ENCODE measurements around the gene PI4K2A. TPM values are rescaled to one million over a fixed set of nuclear protein-coding genes. Genes with fewer than 3 reads are reported as not detected.

The PI4K2A gene
- total and polyA plus RNA-seq, 2 of the 13 experiments (the other 11 are each of a cell fraction or from before 2014, with no cell fraction given): 10.9 to 14.3 TPM

DNA sequence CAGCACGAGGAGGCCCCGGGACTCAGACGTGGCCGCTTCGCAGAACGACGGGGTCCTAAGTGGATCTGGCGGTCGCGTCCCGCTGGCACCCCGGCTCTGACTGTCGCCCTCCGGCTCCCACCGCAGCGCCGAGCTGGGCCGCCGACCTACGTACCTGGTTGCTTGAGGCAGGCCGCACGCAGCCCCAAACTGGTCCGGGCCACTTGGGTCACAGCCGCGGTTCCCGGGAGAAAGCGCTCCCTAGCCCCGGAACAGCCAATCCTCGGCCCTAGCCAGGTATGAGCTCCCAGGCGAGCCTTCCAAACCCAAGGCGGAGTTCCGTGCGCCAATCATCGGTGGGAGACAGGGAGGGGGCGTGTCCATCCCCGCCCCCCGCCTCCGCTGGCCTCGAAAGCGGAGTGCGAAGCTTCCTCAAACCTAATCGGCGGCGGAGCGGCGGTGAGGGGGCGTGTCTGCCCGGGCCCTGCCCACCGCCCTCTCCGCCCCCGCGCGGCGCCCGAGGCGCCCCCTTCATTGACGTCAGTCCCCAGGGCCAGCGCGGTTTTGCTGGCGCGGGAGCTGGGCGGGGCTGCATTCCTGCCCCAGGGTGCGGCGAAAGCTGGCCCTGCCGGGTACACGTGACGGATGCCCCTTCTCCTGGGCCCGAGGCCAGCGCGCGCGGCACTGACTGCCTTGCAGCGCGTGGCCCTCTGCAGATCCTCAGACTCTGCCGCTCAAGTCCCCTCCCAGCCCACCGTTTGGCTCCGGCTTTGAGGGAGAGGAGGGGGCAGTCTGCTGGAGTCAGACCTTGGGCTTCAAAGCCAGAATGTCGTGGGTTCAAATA is 46.7 kb downstream of the PI4K2A start, which contains the start of gene AVPI1 (continued):
- TF ChIP-seq, protein P1, sequence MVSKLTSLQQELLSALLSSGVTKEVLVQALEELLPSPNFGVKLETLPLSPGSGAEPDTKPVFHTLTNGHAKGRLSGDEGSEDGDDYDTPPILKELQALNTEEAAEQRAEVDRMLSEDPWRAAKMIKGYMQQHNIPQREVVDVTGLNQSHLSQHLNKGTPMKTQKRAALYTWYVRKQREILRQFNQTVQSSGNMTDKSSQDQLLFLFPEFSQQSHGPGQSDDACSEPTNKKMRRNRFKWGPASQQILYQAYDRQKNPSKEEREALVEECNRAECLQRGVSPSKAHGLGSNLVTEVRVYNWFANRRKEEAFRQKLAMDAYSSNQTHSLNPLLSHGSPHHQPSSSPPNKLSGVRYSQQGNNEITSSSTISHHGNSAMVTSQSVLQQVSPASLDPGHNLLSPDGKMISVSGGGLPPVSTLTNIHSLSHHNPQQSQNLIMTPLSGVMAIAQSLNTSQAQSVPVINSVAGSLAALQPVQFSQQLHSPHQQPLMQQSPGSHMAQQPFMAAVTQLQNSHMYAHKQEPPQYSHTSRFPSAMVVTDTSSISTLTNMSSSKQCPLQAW (CRISPR knock-in tag; IDR thresholded peaks at IDR 0.05): peak; percentile 89
- TF ChIP-seq PAF1 (CRISPR knock-in tag; IDR thresholded peaks at IDR 0.05) (no peak), GPN1 (CRISPR knock-in tag; IDR thresholded peaks at IDR 0.05; ENCODE audit: borderline replicate concordance) (peak; percentile 57; the same call in 1 of the 2 replicates), HDAC1 (CRISPR knock-in tag; IDR thresholded peaks at IDR 0.05) (peak; percentile 94), CEBPG (CRISPR knock-in tag; IDR thresholded peaks at IDR 0.05) (peak; percentile 48), ZNF614 (CRISPR knock-in tag; IDR thresholded peaks at IDR 0.05; ENCODE audit: borderline replicate concordance) (peak; percentile 82; the same call in 1 of the 2 replicates), RFXAP (CRISPR knock-in tag; IDR thresholded peaks at IDR 0.05; ENCODE audit: borderline replicate concordance) (peak; percentile 86)
- TF ChIP-seq, protein P2, sequence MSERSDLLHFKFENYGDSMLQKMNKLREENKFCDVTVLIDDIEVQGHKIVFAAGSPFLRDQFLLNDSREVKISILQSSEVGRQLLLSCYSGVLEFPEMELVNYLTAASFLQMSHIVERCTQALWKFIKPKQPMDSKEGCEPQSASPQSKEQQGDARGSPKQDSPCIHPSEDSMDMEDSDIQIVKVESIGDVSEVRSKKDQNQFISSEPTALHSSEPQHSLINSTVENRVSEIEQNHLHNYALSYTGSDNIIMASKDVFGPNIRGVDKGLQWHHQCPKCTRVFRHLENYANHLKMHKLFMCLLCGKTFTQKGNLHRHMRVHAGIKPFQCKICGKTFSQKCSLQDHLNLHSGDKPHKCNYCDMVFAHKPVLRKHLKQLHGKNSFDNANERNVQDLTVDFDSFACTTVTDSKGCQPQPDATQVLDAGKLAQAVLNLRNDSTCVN (CRISPR knock-in tag; IDR thresholded peaks at IDR 0.05; ENCODE audit: borderline replicate concordance): no peak; the same call in 1 of the 2 replicates
- TF ChIP-seq, protein P3, sequence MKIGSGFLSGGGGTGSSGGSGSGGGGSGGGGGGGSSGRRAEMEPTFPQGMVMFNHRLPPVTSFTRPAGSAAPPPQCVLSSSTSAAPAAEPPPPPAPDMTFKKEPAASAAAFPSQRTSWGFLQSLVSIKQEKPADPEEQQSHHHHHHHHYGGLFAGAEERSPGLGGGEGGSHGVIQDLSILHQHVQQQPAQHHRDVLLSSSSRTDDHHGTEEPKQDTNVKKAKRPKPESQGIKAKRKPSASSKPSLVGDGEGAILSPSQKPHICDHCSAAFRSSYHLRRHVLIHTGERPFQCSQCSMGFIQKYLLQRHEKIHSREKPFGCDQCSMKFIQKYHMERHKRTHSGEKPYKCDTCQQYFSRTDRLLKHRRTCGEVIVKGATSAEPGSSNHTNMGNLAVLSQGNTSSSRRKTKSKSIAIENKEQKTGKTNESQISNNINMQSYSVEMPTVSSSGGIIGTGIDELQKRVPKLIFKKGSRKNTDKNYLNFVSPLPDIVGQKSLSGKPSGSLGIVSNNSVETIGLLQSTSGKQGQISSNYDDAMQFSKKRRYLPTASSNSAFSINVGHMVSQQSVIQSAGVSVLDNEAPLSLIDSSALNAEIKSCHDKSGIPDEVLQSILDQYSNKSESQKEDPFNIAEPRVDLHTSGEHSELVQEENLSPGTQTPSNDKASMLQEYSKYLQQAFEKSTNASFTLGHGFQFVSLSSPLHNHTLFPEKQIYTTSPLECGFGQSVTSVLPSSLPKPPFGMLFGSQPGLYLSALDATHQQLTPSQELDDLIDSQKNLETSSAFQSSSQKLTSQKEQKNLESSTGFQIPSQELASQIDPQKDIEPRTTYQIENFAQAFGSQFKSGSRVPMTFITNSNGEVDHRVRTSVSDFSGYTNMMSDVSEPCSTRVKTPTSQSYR (CRISPR knock-in tag; IDR thresholded peaks at IDR 0.05; ENCODE audit: borderline replicate concordance): peak; percentile 16; the same call in 1 of the 2 replicates
- TF ChIP-seq, protein P4, sequence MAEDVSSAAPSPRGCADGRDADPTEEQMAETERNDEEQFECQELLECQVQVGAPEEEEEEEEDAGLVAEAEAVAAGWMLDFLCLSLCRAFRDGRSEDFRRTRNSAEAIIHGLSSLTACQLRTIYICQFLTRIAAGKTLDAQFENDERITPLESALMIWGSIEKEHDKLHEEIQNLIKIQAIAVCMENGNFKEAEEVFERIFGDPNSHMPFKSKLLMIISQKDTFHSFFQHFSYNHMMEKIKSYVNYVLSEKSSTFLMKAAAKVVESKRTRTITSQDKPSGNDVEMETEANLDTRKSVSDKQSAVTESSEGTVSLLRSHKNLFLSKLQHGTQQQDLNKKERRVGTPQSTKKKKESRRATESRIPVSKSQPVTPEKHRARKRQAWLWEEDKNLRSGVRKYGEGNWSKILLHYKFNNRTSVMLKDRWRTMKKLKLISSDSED (CRISPR knock-in tag; IDR thresholded peaks at IDR 0.05): no peak
- TF ChIP-seq, protein P5, sequence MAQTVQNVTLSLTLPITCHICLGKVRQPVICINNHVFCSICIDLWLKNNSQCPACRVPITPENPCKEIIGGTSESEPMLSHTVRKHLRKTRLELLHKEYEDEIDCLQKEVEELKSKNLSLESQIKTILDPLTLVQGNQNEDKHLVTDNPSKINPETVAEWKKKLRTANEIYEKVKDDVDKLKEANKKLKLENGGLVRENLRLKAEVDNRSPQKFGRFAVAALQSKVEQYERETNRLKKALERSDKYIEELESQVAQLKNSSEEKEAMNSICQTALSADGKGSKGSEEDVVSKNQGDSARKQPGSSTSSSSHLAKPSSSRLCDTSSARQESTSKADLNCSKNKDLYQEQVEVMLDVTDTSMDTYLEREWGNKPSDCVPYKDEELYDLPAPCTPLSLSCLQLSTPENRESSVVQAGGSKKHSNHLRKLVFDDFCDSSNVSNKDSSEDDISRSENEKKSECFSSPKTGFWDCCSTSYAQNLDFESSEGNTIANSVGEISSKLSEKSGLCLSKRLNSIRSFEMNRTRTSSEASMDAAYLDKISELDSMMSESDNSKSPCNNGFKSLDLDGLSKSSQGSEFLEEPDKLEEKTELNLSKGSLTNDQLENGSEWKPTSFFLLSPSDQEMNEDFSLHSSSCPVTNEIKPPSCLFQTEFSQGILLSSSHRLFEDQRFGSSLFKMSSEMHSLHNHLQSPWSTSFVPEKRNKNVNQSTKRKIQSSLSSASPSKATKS (CRISPR knock-in tag; IDR thresholded peaks at IDR 0.05): no peak
- TF ChIP-seq, protein P6, sequence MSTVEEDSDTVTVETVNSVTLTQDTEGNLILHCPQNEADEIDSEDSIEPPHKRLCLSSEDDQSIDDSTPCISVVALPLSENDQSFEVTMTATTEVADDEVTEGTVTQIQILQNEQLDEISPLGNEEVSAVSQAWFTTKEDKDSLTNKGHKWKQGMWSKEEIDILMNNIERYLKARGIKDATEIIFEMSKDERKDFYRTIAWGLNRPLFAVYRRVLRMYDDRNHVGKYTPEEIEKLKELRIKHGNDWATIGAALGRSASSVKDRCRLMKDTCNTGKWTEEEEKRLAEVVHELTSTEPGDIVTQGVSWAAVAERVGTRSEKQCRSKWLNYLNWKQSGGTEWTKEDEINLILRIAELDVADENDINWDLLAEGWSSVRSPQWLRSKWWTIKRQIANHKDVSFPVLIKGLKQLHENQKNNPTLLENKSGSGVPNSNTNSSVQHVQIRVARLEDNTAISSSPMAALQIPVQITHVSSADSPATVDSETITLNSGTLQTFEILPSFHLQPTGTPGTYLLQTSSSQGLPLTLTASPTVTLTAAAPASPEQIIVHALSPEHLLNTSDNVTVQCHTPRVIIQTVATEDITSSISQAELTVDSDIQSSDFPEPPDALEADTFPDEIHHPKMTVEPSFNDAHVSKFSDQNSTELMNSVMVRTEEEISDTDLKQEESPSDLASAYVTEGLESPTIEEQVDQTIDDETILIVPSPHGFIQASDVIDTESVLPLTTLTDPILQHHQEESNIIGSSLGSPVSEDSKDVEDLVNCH (CRISPR knock-in tag; IDR thresholded peaks at IDR 0.05): no peak
- TF ChIP-seq, protein P7, sequence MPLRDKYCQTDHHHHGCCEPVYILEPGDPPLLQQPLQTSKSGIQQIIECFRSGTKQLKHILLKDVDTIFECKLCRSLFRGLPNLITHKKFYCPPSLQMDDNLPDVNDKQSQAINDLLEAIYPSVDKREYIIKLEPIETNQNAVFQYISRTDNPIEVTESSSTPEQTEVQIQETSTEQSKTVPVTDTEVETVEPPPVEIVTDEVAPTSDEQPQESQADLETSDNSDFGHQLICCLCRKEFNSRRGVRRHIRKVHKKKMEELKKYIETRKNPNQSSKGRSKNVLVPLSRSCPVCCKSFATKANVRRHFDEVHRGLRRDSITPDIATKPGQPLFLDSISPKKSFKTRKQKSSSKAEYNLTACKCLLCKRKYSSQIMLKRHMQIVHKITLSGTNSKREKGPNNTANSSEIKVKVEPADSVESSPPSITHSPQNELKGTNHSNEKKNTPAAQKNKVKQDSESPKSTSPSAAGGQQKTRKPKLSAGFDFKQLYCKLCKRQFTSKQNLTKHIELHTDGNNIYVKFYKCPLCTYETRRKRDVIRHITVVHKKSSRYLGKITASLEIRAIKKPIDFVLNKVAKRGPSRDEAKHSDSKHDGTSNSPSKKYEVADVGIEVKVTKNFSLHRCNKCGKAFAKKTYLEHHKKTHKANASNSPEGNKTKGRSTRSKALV (CRISPR knock-in tag; IDR thresholded peaks at IDR 0.05): peak; percentile 79; the same call in 1 of the 2 replicates
